Measurements from ENCODE around the gene RNASEH1. TPM values are rescaled to one million over a fixed set of nuclear protein-coding genes. Genes with fewer than 3 reads are reported as not detected.
A peak's percentile ranks its signal among the peaks of the same experiment; 100 is the strongest.
"Not testable (repeated sequence)": the region's sequence is repeated elsewhere in the genome, so short reads cannot be mapped to it uniquely, and the experiment has no call there.

The RNASEH1 gene
- total and polyA plus RNA-seq, 10 of the 15 experiments (the other 5 are each of a cell fraction or from before 2014, with no cell fraction given) = 18.2 to 68.5 (median 28.2) TPM

DNA sequence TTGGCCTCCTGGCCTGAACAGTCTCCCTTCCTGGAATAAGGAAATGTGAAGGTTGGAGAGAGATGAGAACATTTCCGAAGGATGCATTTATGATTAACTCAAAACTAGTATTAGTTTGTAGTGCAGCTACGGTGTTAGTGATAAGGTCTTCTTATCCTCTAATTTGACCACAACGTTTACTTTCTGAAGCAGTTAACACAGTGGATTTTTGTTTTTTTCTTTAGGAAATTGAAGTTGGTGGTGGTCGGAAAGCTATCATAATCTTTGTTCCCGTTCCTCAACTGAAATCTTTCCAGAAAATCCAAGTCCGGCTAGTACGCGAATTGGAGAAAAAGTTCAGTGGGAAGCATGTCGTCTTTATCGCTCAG is 18.1 kb upstream of the RNASEH1 start:
- in situ Hi-C loops (cut with MboI); H3K9me3 ChIP-seq (replicated peaks; ENCODE audit: control insufficient read depth, insufficient read depth, low read length); DNase-seq (ENCODE audit: low read depth, low spot score); H3K4me1 ChIP-seq (ENCODE audit: control insufficient read depth, insufficient read depth, low read length); H3K27me3 ChIP-seq (replicated peaks in 1 of 2; ENCODE audit: control insufficient read depth in 2 of 2, insufficient read depth in 2 of 2, low read length in 1 of 2); ATAC-seq; BruUV-seq (replicated peaks); H2AFZ ChIP-seq (ENCODE audit: control insufficient read depth, low read depth, low read length); FAIRE-seq: not testable (repeated sequence)
- peak overlapping the region; percentile 88 for H3K9ac ChIP-seq (ENCODE audit: control insufficient read depth, insufficient read depth, low read length)
- peaks cover 7 to 38% of the 10 kb centered on the region in 2 experiments for H3K36me3 ChIP-seq (ENCODE audit: control insufficient read depth in 2 of 2, insufficient read depth in 2 of 2, low read length in 1 of 2)
- SMC1A ChIA-PET (ENCODE audit: uncharacterized antibody, unreplicated experiment) = interaction anchor here (0.9 to 4.6 kb wide), 3 partner anchors 11 to 1768 kb away, joined by 3 to 35 read pairs (median 3); partner anchors contain the start of gene RNASEH1
- RAD21 ChIA-PET (ENCODE audit: unreplicated experiment) = interaction anchor here (0.6 to 1.6 kb wide), 7 partner anchors 18 to 58 kb away, joined by 3 to 14 read pairs (median 3); partner anchors contain the start of gene RNASEH1
- peaks cover 13% of the 10 kb centered on the region for H4K20me1 ChIP-seq (ENCODE audit: control insufficient read depth, insufficient read depth)
- H3K4me2 ChIP-seq (ENCODE audit: control insufficient read depth, insufficient read depth) = peak overlapping the region; percentile 80
- peak overlapping the region; percentile 75 for H3K27ac ChIP-seq (ENCODE audit: control insufficient read depth, insufficient read depth)
- CTCF ChIA-PET = interaction anchor here (1.2 kb wide), 1 partner anchor 18 kb away, joined by 3 read pairs; the partner anchor contains the start of gene RNASEH1
- intact Hi-C loops (cut with micrococcal nuclease; ENCODE audit: unreplicated experiment) = loop anchor here (5.0 kb wide), 2 partner anchors 59 to 199 kb away; partner anchors contain the start of genes ADI1, EIPR1 and TRAPPC12
- 54% methylated on average over 10 of the region's 10 CpGs for WGBS (ENCODE audit: insufficient coverage, insufficient replicate concordance, low lambda C conversion rate, missing lambda C conversion rate)
- POLR2A ChIA-PET = interaction anchor here (0.6 to 3.3 kb wide), 5 partner anchors 11 to 199 kb away, joined by 3 to 24 read pairs (median 3); partner anchors contain the start of gene RNASEH1
- peak overlapping the region; percentile 92 for H3K4me3 ChIP-seq
- peaks cover 59% of the 10 kb centered on the region for H3K79me2 ChIP-seq (ENCODE audit: control insufficient read depth, insufficient read depth, low read length)

DNA sequence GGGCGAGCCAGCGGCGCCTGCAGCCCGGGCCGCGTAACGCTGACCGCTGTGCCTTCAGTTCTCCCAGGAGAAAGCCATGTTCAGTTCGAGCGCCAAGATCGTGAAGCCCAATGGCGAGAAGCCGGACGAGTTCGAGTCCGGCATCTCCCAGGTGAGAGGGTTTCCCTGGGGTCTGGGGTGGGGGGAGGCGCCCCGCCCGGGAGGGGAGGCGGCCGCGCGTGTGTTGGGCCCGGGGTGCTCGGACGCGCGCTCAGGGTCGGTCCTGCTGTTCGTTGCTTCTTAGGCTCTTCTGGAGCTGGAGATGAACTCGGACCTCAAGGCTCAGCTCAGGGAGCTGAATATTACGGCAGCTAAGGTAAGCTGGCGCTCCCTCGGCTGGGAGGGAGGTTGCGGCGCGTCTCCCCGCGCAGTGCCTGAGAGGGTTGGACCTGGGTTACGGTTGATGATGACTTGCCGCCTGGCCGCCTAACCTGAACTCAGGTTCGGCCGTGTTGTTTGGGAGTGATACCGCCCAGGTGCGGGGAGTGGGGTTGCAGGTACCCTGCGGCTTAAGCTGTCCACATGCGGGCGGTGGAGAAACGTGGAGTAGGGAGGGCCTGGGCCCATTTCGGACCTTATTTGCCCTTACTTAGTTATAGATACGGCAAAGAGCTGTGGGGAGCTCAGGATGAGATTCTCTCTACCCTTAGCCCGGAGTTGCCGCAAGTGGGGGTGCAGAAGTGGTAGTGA is 17.6 kb upstream of the RNASEH1 start:
- no TSS peak for BruUV-seq (replicated peaks)
- ChIA-PET CTCF (interaction anchor here (1.2 kb wide), 1 partner anchor 17 kb away, joined by 3 read pairs; the partner anchor contains the start of gene RNASEH1), RAD21 (ENCODE audit: unreplicated experiment) (interaction anchor here (0.6 to 1.6 kb wide), 7 partner anchors 17 to 57 kb away, joined by 3 to 14 read pairs (median 3); partner anchors contain the start of gene RNASEH1), POLR2A (interaction anchor here (0.6 to 3.3 kb wide), 5 partner anchors 11 to 199 kb away, joined by 3 to 24 read pairs (median 3); partner anchors contain the start of gene RNASEH1), SMC1A (ENCODE audit: uncharacterized antibody, unreplicated experiment) (interaction anchor here (0.9 to 4.6 kb wide), 3 partner anchors 11 to 1769 kb away, joined by 3 to 35 read pairs (median 3); partner anchors contain the start of gene RNASEH1)
- Histone ChIP-seq H3K9me3 (replicated peaks; ENCODE audit: control insufficient read depth, insufficient read depth, low read length) (no peaks in the 10 kb centered on the region; the same call in 2 of the 3 replicates), H3K27ac (ENCODE audit: control insufficient read depth, insufficient read depth) (peak overlapping the region; percentile 75), H3K4me2 (ENCODE audit: control insufficient read depth, insufficient read depth) (peak overlapping the region; percentile 80), H4K20me1 (ENCODE audit: control insufficient read depth, insufficient read depth) (peaks cover 13% of the 10 kb centered on the region), H3K4me1 (ENCODE audit: control insufficient read depth, insufficient read depth, low read length) (peaks cover 8% of the 10 kb centered on the region), H3K4me3 (peak overlapping the region; percentile 92), H2AFZ (ENCODE audit: control insufficient read depth, low read depth, low read length) (no peak overlapping the region), H3K36me3 (ENCODE audit: control insufficient read depth in 2 of 2, insufficient read depth in 2 of 2, low read length in 1 of 2) (peaks cover 7 to 33% of the 10 kb centered on the region in 2 experiments), H3K27me3 (replicated peaks in 1 of 2; ENCODE audit: control insufficient read depth in 2 of 2, insufficient read depth in 2 of 2, low read length in 1 of 2) (no peaks in the 10 kb centered on the region), H3K9ac (ENCODE audit: control insufficient read depth, insufficient read depth, low read length) (peak overlapping the region; percentile 88), H3K79me2 (ENCODE audit: control insufficient read depth, insufficient read depth, low read length) (peaks cover 54% of the 10 kb centered on the region)
- intact Hi-C loops (cut with micrococcal nuclease; ENCODE audit: unreplicated experiment) = loop anchor here (1.0 to 5.0 kb wide), 4 partner anchors 12 to 198 kb away; partner anchors contain the start of genes ADI1, EIPR1, RNASEH1 and TRAPPC12
- in situ Hi-C loops (cut with MboI) = no loop called here
- no peak for DNase-seq (ENCODE audit: low read depth, low spot score)
- WGBS (ENCODE audit: insufficient coverage, insufficient replicate concordance, low lambda C conversion rate, missing lambda C conversion rate) = 2% methylated on average over 43 of the region's 54 CpGs
- FAIRE-seq = no peak
- ATAC-seq = peak; percentile 44
- TF ChIP-seq LARP7 (IDR thresholded peaks at IDR 0.05) = peak; percentile 50; the same call in 1 of the 2 replicates
- TF ChIP-seq POLR2A (IDR thresholded peaks at IDR 0.05; ENCODE audit: low read depth, low read length) = peak; percentile 7; the same call in 1 of the 2 replicates
- TF ChIP-seq, protein P1, sequence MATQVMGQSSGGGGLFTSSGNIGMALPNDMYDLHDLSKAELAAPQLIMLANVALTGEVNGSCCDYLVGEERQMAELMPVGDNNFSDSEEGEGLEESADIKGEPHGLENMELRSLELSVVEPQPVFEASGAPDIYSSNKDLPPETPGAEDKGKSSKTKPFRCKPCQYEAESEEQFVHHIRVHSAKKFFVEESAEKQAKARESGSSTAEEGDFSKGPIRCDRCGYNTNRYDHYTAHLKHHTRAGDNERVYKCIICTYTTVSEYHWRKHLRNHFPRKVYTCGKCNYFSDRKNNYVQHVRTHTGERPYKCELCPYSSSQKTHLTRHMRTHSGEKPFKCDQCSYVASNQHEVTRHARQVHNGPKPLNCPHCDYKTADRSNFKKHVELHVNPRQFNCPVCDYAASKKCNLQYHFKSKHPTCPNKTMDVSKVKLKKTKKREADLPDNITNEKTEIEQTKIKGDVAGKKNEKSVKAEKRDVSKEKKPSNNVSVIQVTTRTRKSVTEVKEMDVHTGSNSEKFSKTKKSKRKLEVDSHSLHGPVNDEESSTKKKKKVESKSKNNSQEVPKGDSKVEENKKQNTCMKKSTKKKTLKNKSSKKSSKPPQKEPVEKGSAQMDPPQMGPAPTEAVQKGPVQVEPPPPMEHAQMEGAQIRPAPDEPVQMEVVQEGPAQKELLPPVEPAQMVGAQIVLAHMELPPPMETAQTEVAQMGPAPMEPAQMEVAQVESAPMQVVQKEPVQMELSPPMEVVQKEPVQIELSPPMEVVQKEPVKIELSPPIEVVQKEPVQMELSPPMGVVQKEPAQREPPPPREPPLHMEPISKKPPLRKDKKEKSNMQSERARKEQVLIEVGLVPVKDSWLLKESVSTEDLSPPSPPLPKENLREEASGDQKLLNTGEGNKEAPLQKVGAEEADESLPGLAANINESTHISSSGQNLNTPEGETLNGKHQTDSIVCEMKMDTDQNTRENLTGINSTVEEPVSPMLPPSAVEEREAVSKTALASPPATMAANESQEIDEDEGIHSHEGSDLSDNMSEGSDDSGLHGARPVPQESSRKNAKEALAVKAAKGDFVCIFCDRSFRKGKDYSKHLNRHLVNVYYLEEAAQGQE (IDR thresholded peaks at IDR 0.05; ENCODE audit: low read depth, low read length) = no peak
- TF ChIP-seq, protein P2, sequence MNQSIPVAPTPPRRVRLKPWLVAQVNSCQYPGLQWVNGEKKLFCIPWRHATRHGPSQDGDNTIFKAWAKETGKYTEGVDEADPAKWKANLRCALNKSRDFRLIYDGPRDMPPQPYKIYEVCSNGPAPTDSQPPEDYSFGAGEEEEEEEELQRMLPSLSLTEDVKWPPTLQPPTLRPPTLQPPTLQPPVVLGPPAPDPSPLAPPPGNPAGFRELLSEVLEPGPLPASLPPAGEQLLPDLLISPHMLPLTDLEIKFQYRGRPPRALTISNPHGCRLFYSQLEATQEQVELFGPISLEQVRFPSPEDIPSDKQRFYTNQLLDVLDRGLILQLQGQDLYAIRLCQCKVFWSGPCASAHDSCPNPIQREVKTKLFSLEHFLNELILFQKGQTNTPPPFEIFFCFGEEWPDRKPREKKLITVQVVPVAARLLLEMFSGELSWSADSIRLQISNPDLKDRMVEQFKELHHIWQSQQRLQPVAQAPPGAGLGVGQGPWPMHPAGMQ (IDR thresholded peaks at IDR 0.05; ENCODE audit: borderline replicate concordance) = no peak
- TF ChIP-seq, protein P3, sequence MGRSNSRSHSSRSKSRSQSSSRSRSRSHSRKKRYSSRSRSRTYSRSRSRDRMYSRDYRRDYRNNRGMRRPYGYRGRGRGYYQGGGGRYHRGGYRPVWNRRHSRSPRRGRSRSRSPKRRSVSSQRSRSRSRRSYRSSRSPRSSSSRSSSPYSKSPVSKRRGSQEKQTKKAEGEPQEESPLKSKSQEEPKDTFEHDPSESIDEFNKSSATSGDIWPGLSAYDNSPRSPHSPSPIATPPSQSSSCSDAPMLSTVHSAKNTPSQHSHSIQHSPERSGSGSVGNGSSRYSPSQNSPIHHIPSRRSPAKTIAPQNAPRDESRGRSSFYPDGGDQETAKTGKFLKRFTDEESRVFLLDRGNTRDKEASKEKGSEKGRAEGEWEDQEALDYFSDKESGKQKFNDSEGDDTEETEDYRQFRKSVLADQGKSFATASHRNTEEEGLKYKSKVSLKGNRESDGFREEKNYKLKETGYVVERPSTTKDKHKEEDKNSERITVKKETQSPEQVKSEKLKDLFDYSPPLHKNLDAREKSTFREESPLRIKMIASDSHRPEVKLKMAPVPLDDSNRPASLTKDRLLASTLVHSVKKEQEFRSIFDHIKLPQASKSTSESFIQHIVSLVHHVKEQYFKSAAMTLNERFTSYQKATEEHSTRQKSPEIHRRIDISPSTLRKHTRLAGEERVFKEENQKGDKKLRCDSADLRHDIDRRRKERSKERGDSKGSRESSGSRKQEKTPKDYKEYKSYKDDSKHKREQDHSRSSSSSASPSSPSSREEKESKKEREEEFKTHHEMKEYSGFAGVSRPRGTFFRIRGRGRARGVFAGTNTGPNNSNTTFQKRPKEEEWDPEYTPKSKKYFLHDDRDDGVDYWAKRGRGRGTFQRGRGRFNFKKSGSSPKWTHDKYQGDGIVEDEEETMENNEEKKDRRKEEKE (IDR thresholded peaks at IDR 0.05) = no peak
